ENCODE data around the gene NDC80. TPM values are rescaled to one million over a fixed set of nuclear protein-coding genes. Genes with fewer than 3 reads are reported as not detected.

Gene NDC80
- total RNA-seq, 6 donors from 2014 or later, result 0.89 to 1.8 (median 1.4) TPM

GRCh38 chr18:2589345-2590068, 18.1 kb downstream of the NDC80 start:
- Histone ChIP-seq H3K27ac (no peak overlapping the region), H3K4me1 (no peaks in the 10 kb centered on the region), H3K9me3 (no peaks in the 10 kb centered on the region), H3K36me3 (no peaks in the 10 kb centered on the region), H3K4me3 (no peak overlapping the region), H3K27me3 (no peaks in the 10 kb centered on the region)
- 84 to 87% methylated on average over 3 of the region's 3 CpGs for WGBS, 2 donors
- no peak for ATAC-seq (ENCODE audit: low FRiP score in 2 of 2)
- no peak for TF ChIP-seq EP300 (IDR thresholded peaks at IDR 0.05)
- no peak for TF ChIP-seq CTCF (IDR thresholded peaks at IDR 0.05)
- TF ChIP-seq POLR2AphosphoS5 (IDR thresholded peaks at IDR 0.05), result no peak
- TF ChIP-seq POLR2A (IDR thresholded peaks at IDR 0.05), result no peak
- no peak for DNase-seq

GRCh38 chr18:2590303-2590702, 18.9 kb downstream of the NDC80 start:
- no peak for ATAC-seq (ENCODE audit: low FRiP score in 2 of 2)
- H3K4me1 ChIP-seq, result no peaks in the 10 kb centered on the region
- H3K9me3 ChIP-seq, result no peaks in the 10 kb centered on the region
- H3K36me3 ChIP-seq, result no peaks in the 10 kb centered on the region
- TF ChIP-seq POLR2A (IDR thresholded peaks at IDR 0.05) (no peak), POLR2AphosphoS5 (IDR thresholded peaks at IDR 0.05) (no peak), CTCF (IDR thresholded peaks at IDR 0.05) (no peak), EP300 (IDR thresholded peaks at IDR 0.05) (no peak)
- H3K4me3 ChIP-seq, result no peak overlapping the region
- H3K27ac ChIP-seq, result no peak overlapping the region
- no peak for DNase-seq
- no peaks in the 10 kb centered on the region for H3K27me3 ChIP-seq
- WGBS, 2 donors, result 97 to 100% methylated on average over 2 of the region's 2 CpGs

GRCh38 chr18:2597639-2598038, 26.3 kb downstream of the NDC80 start:
- ATAC-seq (ENCODE audit: low FRiP score in 2 of 2), result no peak
- no peak for TF ChIP-seq POLR2AphosphoS5 (IDR thresholded peaks at IDR 0.05)
- no peak for TF ChIP-seq EP300 (IDR thresholded peaks at IDR 0.05)
- TF ChIP-seq CTCF (IDR thresholded peaks at IDR 0.05), result no peak
- no peak for TF ChIP-seq POLR2A (IDR thresholded peaks at IDR 0.05)
- no peaks in the 10 kb centered on the region for H3K9me3 ChIP-seq
- DNase-seq, result no peak
- no peaks in the 10 kb centered on the region for H3K27me3 ChIP-seq
- no peaks in the 10 kb centered on the region for H3K36me3 ChIP-seq
- H3K4me1 ChIP-seq, result no peaks in the 10 kb centered on the region
- WGBS, 2 donors, result 91 to 95% methylated on average over 5 of the region's 5 CpGs
- no peak overlapping the region for H3K4me3 ChIP-seq
- no peak overlapping the region for H3K27ac ChIP-seq

- no peak overlapping the region for H3K27ac ChIP-seq
- no peak overlapping the region for H3K4me3 ChIP-seq
- ATAC-seq (ENCODE audit: low FRiP score in 2 of 2) (no peak), DNase-seq (no peak)
- no peaks in the 10 kb centered on the region for H3K36me3 ChIP-seq
- no peaks in the 10 kb centered on the region for H3K9me3 ChIP-seq
- no peak for TF ChIP-seq POLR2A (IDR thresholded peaks at IDR 0.05)
- no peak for TF ChIP-seq POLR2AphosphoS5 (IDR thresholded peaks at IDR 0.05)
- no peak for TF ChIP-seq EP300 (IDR thresholded peaks at IDR 0.05)
- TF ChIP-seq CTCF (IDR thresholded peaks at IDR 0.05), result no peak
- H3K27me3 ChIP-seq, result no peaks in the 10 kb centered on the region
- H3K4me1 ChIP-seq, result peaks cover 0 to 9% (median 5%) of the 10 kb centered on the region in 4 donors
These were observed 31.5 kb downstream of the NDC80 start for GRCh38 chr18:2602844-2603243.

GRCh38 chr18:2606335-2606734, 35.0 kb downstream of the NDC80 start:
- Histone ChIP-seq H3K27me3 (no peaks in the 10 kb centered on the region), H3K9me3 (no peaks in the 10 kb centered on the region), H3K27ac (peak overlapping the region in 3 of 4 donors; percentile 35 to 72 (median 45)), H3K4me3 (no peak overlapping the region), H3K4me1 (peaks cover 0 to 9% (median 5%) of the 10 kb centered on the region in 4 donors), H3K36me3 (no peaks in the 10 kb centered on the region)
- WGBS, 2 donors, result 75 to 81% methylated on average over 2 of the region's 2 CpGs
- no peak for ATAC-seq (ENCODE audit: low FRiP score in 2 of 2)
- TF ChIP-seq EP300 (IDR thresholded peaks at IDR 0.05) (no peak), POLR2AphosphoS5 (IDR thresholded peaks at IDR 0.05) (no peak), POLR2A (IDR thresholded peaks at IDR 0.05) (no peak), CTCF (IDR thresholded peaks at IDR 0.05) (no peak)
- DNase-seq, result no peak
